T-cell (primary cell): ENCODE results near the gene CNKSR3. TPM values are rescaled to one million over a fixed set of nuclear protein-coding genes. Genes with fewer than 3 reads are reported as not detected.

ENCODE experiments used
- ATAC-seq, 4 experiments: fragments of 200-7000 bp in 3 of 4; fragments of 150-1000 bp in 1 of 4; cut with Tn5 transposase; replicated peaks in 1 of 4; 1 replicate in 3 of 4; 2 replicates in 1 of 4; pipeline ENCODE4 v1.10.0; 2021; ENCODE audit warnings: moderate library complexity in 3 of 4, mild to moderate bottlenecking in 2 of 4, moderate number of reproducible peaks in 1 of 4
- CTCF ChIA-PET, 2 donors: fragments of 300-600 bp; sonication (Branson Sonifier 250); formaldehyde crosslinking; loops; one replicate each; lab custom pipeline; 2022; ENCODE audit warnings: antibody characterized with exemption in 2 of 2; lab: Charles Lee
- POLR2A ChIA-PET, 2 donors: fragments of 300-600 bp; sonication (Branson Sonifier 250); formaldehyde crosslinking; loops; one replicate each; lab custom pipeline; 2022; ENCODE audit warnings: antibody characterized with exemption in 2 of 2; lab: Charles Lee
- DNase-seq, 35 experiments: peaks; one replicate each; pipeline versions ENCODE4 v3.0.0 to v3.0.0-alpha.2; 2013 to 2023
- H3K27ac ChIP-seq: one replicate; pipeline ENCODE4 v1.5.1; 2013; ENCODE audit warnings: low read length
- H3K27me3 ChIP-seq, 2 experiments: replicated peaks in 1 of 2; 1 replicate in 1 of 2; 2 replicates in 1 of 2; pipeline versions ENCODE4 v1.6.1 to v1.7.0; 2013; ENCODE audit warnings: low read length in 1 of 2, mixed read lengths in 1 of 2; ENCODE audit not compliant: control insufficient read depth in 2 of 2, insufficient read depth in 2 of 2; ENCODE audit errors: extremely low read depth in 1 of 2
- H3K36me3 ChIP-seq, 2 donors: 1 replicate in 1 of 2; 2 replicates in 1 of 2; pipeline versions ENCODE4 v1.6.1 to v1.7.0; 2013; ENCODE audit warnings: low read length in 1 of 2; ENCODE audit not compliant: control insufficient read depth in 2 of 2, insufficient read depth in 1 of 2; ENCODE audit errors: extremely low read depth in 1 of 2
- H3K4me1 ChIP-seq, 2 experiments: 1 replicate in 1 of 2; 2 replicates in 1 of 2; pipeline versions ENCODE4 v1.6.1 to v1.7.0; 2013; ENCODE audit warnings: low read length in 2 of 2, mixed read lengths in 1 of 2; ENCODE audit not compliant: insufficient read depth in 2 of 2, control insufficient read depth in 1 of 2; ENCODE audit errors: extremely low read depth in 1 of 2
- H3K4me3 ChIP-seq, 2 donors: 1 replicate in 1 of 2; 2 replicates in 1 of 2; pipeline versions ENCODE4 v1.5.1 to v1.7.0; 2013; ENCODE audit warnings: mild to moderate bottlenecking in 2 of 2, low read length in 1 of 2, moderate library complexity in 1 of 2; ENCODE audit not compliant: control insufficient read depth in 1 of 2; ENCODE audit errors: extremely low read depth in 1 of 2
- H3K9me3 ChIP-seq: 2 replicates; pipeline ENCODE4 v1.7.0; 2013
- H3K27ac Mint-ChIP-seq, 2 donors: one replicate each; pipeline ENCODE4 v1.8.0; 2020 to 2021; ENCODE audit warnings: mild to moderate bottlenecking in 2 of 2, mixed read lengths in 2 of 2
- H3K27me3 Mint-ChIP-seq, 2 donors: one replicate each; pipeline ENCODE4 v1.8.0; 2021 to 2022; ENCODE audit warnings: mixed read lengths in 2 of 2
- H3K36me3 Mint-ChIP-seq: one replicate; pipeline ENCODE4 v1.8.0; 2021; ENCODE audit warnings: mixed read lengths
- H3K4me1 Mint-ChIP-seq, 3 donors: one replicate each; pipeline ENCODE4 v1.8.0; 2020 to 2022; ENCODE audit warnings: mixed read lengths in 3 of 3, mild to moderate bottlenecking in 1 of 3
- H3K4me3 Mint-ChIP-seq, 3 donors: one replicate each; pipeline ENCODE4 v1.8.0; 2020 to 2022; ENCODE audit warnings: mild to moderate bottlenecking in 3 of 3, mixed read lengths in 3 of 3, moderate library complexity in 3 of 3
- H3K9me3 Mint-ChIP-seq, 3 donors: one replicate each; pipeline ENCODE4 v1.8.0; 2020 to 2022; ENCODE audit warnings: mixed read lengths in 3 of 3
- WGBS: methylation state at CpG from one replicate; pipeline ENCODE4 v1.1.5; 2013; ENCODE audit warnings: missing lambda C conversion rate; ENCODE audit not compliant: insufficient coverage; 5-methylcytosine and 5-hydroxymethylcytosine counted together
- total RNA-seq, 35 experiments: library from RNA in 6 of 35; stranded (reverse) in 6 of 35; fragments of 120-200 nt in 1 of 35; gene quantifications; one replicate each; pipeline versions ENCODE4 v1.2.1 to v1.2.4 and lab custom pipeline; 2013 to 2026

CNKSR3 gene
- total RNA-seq (under 1 TPM; 0.05 to 0.35 (median 0.20) TPM), total RNA-seq (lab: John Stamatoyannopoulos, UW) (0 to 1.8 (median 0.25) reads per million in 29 experiments)
- total RNA-seq (2013): 0.15 TPM

DNA sequence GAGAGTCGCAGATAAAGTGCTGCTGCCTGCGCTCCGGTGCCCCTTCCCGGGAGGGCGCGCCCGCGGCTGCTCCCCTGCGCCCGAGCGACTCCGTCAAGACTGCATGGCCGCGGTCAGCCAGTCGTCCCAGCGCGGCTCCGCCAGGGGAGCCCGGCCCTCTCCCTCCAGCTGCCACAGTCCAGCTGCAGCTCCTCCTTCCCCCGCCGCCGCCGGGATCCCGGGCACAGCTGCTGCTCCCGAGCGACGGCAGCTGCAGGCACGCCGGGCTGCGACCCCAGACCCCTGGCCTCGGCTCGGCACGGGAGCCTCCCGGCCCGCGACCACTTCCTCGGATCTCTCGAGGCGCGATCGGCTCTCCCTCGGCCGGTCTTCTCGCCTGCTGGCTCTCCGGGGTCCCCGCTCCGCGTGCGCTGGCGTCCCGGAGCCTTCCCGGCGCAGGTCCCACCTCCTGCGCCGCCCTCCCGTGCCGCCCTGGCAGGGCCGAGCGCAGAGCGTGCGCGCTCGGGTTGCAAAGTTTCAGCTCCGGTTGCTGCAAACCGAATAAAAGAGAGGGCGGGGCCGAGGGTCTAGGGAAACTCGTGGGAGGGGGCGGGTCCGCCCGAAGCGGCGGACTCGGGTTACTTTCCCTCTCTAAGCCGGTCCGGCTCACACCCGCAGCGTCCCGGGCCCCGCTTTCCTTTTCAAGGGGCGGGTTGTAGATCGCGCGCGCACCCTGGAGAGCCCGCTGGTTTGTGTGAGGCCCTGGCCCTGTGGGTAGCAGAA lies at the start of gene CNKSR3:
TSS of gene CNKSR3 (minus strand) at position 542 of the 762 bp plus-strand sequence. CDS start 571 bp downstream, outside the sequence.
- Histone ChIP-seq H3K9me3 (no peaks in the 10 kb centered on the region), H3K4me3 (peak within 1 kb of the TSS in 1 of 2 donors; percentile 74), H3K36me3 (no peaks in the 10 kb centered on the region), H3K4me1 (peaks cover 0 to 10% of the 10 kb centered on the region in 2 experiments), H3K27me3 (peaks cover 0 to 24% of the 10 kb centered on the region in 2 experiments), H3K27ac (no peak within 1 kb of the TSS)
- Mint-ChIP-seq H3K36me3 (no peaks in the 10 kb centered on the region), H3K9me3 (no peaks in the 10 kb centered on the region), H3K27ac (no peak within 1 kb of the TSS), H3K4me3 (peak within 1 kb of the TSS; percentile 64 to 71 (median 69)), H3K27me3 (peaks cover 47 to 54% of the 10 kb centered on the region in 2 donors), H3K4me1 (peaks cover 6 to 17% (median 16%) of the 10 kb centered on the region in 3 donors)
- peak in 3 of 4 experiments; percentile 20 to 34 (median 29) for ATAC-seq
- POLR2A ChIA-PET: no interaction called here
- under 1% methylated on average over 71 of the region's 86 CpGs for WGBS
- CTCF ChIA-PET: no interaction called here
- peak in 2 of 35 experiments; percentile 2 to 3 for DNase-seq

DNA sequence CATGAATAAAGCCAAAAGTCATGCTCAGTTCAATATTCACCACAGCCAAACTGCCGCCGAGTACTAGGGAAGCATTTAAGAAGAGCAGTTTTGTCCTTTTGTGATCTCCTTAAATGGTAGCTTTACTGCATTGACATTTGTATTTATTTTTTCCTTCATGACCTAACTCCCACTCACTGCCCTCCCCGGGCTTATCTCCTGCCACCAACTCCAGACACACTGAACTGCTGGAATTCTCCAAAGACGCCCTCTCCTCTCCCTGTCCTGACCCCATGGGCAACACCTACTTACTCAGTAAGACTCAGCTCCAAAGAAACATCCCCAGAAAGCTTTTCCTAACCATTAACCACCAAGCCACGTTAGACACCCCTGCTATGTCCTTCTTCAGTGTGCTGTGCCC lies 48.5 kb upstream of the CNKSR3 start:
- no peak overlapping the region for H3K4me3 Mint-ChIP-seq
- no peaks in the 10 kb centered on the region for H3K4me1 ChIP-seq
- H3K36me3 Mint-ChIP-seq: no peaks in the 10 kb centered on the region
- ATAC-seq (no peak), DNase-seq (no peak)
- ChIA-PET CTCF (interaction anchor here in 1 of 2 donors (0.6 kb wide), 1 partner anchor 44 kb away, joined by 3 read pairs; no protein-coding TSS in a partner anchor), POLR2A (no interaction called here)
- no peaks in the 10 kb centered on the region for H3K9me3 Mint-ChIP-seq
- H3K4me3 ChIP-seq: no peak overlapping the region
- no peak overlapping the region for H3K27ac ChIP-seq
- WGBS: 28% methylated on average over 3 of the region's 5 CpGs
- no peaks in the 10 kb centered on the region for H3K36me3 ChIP-seq
- H3K27me3 Mint-ChIP-seq: no peaks in the 10 kb centered on the region
- peaks cover 0 to 2% of the 10 kb centered on the region in 2 experiments for H3K27me3 ChIP-seq
- H3K4me1 Mint-ChIP-seq: no peaks in the 10 kb centered on the region
- no peaks in the 10 kb centered on the region for H3K9me3 ChIP-seq
- no peak overlapping the region for H3K27ac Mint-ChIP-seq

DNA sequence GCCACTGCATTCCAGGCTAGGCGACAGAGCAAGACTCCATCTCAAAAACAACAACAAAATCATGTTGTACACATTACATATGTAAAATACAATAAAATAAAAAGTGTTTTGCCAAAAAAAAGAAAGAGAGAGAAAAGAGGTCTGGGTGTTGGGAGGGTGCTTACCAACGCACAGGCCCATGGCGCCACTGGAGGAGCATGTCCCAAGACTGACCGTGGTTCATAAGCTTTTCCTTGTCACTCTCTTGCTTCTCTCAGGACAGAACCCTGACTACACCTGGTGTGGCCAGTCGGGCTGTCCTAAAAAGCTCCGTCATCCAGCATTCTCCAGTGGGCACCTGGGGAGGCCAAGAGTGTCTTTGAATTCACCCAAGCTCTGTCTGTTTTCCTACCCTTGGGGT lies 48.0 kb upstream of the CNKSR3 start:
- H3K36me3 Mint-ChIP-seq: no peaks in the 10 kb centered on the region
- H3K4me3 Mint-ChIP-seq: no peak overlapping the region
- ChIA-PET POLR2A (no interaction called here), CTCF (interaction anchor here in 1 of 2 donors (0.6 kb wide), 1 partner anchor 43 kb away, joined by 3 read pairs; no protein-coding TSS in a partner anchor)
- Histone ChIP-seq H3K27ac (no peak overlapping the region), H3K36me3 (no peaks in the 10 kb centered on the region), H3K27me3 (peaks cover 0 to 2% of the 10 kb centered on the region in 2 experiments), H3K4me1 (no peaks in the 10 kb centered on the region), H3K4me3 (no peak overlapping the region), H3K9me3 (no peaks in the 10 kb centered on the region)
- 100% methylated on average over 4 of the region's 6 CpGs for WGBS
- no peaks in the 10 kb centered on the region for H3K9me3 Mint-ChIP-seq
- no peaks in the 10 kb centered on the region for H3K27me3 Mint-ChIP-seq
- no peak for ATAC-seq
- no peak overlapping the region for H3K27ac Mint-ChIP-seq
- DNase-seq: no peak
- no peaks in the 10 kb centered on the region for H3K4me1 Mint-ChIP-seq

DNA sequence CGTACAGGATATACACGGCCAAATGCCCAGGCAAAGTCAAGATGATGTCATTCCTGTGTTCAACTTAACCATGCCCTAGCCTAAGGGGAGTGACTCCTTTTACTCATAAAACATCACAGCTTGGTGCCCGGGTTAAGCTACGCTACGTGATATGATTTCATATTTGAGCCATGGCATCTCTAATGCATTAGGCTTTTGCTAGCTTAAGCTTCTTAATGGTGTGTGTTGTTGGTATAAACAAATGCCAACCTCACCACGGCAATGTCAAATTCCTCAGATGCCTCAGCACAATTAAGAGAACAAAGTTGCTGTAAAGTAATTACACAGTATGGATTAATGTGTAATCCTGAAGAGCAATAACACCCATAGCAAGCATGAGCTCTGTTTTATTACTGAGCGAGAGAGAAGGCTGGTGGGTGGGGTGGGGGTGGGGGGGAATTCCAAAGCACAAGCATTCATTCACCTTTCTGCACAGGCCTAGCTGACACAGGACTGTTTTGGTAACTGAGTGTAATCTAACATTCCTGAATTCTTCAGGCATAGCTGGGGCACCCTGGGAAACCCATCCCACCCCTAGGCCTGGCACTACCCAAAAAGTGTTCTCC lies 44.7 kb upstream of the CNKSR3 start:
- Mint-ChIP-seq H3K27ac (no peak overlapping the region), H3K4me3 (no peak overlapping the region), H3K9me3 (no peaks in the 10 kb centered on the region), H3K36me3 (no peaks in the 10 kb centered on the region), H3K27me3 (peaks cover 0 to 2% of the 10 kb centered on the region in 2 donors), H3K4me1 (no peaks in the 10 kb centered on the region)
- Histone ChIP-seq H3K4me1 (no peaks in the 10 kb centered on the region), H3K36me3 (no peaks in the 10 kb centered on the region), H3K9me3 (no peaks in the 10 kb centered on the region), H3K27ac (no peak overlapping the region), H3K4me3 (no peak overlapping the region), H3K27me3 (peaks cover 0 to 10% of the 10 kb centered on the region in 2 experiments)
- ATAC-seq (no peak), DNase-seq (no peak)
- ChIA-PET POLR2A (no interaction called here), CTCF (interaction anchor here in 1 of 2 donors (0.6 kb wide), 1 partner anchor 1863 kb away, joined by 3 read pairs; no protein-coding TSS in a partner anchor)
- 82% methylated on average over 2 of the region's 7 CpGs for WGBS

DNA sequence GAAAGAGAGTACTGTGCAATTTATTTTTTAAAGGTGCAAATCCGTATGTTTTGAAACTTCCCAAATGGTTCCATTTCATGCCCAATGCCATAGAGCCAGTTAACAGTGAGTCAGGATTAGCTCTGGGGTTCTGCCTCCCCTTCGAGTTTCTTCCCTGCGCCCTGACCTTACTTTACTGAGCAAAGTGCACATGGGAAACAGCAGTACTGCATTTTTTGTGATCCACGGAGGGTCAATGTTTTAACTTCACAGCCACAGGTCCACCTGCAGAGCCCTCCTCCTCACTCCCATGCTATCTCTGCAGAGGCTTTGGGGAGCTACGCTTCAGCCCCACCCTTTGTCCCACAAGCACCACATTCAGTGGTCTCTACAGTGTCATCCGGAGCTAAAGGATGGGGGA lies 44.0 kb upstream of the CNKSR3 start:
- peaks cover 0 to 2% of the 10 kb centered on the region in 2 donors for H3K27me3 Mint-ChIP-seq
- H3K9me3 Mint-ChIP-seq: no peaks in the 10 kb centered on the region
- H3K4me1 Mint-ChIP-seq: no peaks in the 10 kb centered on the region
- H3K27ac Mint-ChIP-seq: no peak overlapping the region
- H3K36me3 Mint-ChIP-seq: no peaks in the 10 kb centered on the region
- whole genome bisulfite sequencing: 77% methylated on average over 3 of the region's 6 CpGs
- H3K36me3 ChIP-seq: no peaks in the 10 kb centered on the region
- H3K9me3 ChIP-seq: no peaks in the 10 kb centered on the region
- CTCF ChIA-PET: no interaction called here
- H3K27me3 ChIP-seq: peaks cover 0 to 10% of the 10 kb centered on the region in 2 experiments
- DNase-seq (no peak), ATAC-seq (no peak)
- POLR2A ChIA-PET: no interaction called here
- no peak overlapping the region for H3K27ac ChIP-seq
- no peak overlapping the region for H3K4me3 ChIP-seq
- H3K4me1 ChIP-seq: no peaks in the 10 kb centered on the region
- no peak overlapping the region for H3K4me3 Mint-ChIP-seq

DNA sequence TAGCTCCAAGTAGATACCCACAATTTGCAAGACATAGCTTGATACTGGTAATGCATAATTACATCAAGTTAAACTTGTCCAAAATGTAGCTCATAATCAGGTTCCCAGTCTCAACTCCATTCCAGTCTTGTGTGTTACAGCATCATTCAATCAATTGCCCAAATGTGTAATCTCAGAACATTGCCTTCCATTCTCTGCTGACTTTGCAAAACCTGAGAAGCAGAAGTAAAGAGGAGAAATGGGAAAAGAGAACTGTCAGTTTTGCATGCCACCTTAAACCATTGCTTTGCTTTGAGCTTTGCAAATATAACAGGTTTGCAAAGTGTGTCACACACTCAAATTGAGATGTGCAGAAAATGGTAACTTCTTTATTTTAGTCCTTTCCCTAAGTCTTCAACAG lies 40.3 kb upstream of the CNKSR3 start:
- DNase-seq (no peak), ATAC-seq (no peak)
- Histone ChIP-seq H3K9me3 (no peaks in the 10 kb centered on the region), H3K4me3 (no peak overlapping the region), H3K4me1 (no peaks in the 10 kb centered on the region), H3K27me3 (peaks cover 0 to 13% of the 10 kb centered on the region in 2 experiments), H3K27ac (no peak overlapping the region), H3K36me3 (no peaks in the 10 kb centered on the region)
- Mint-ChIP-seq H3K4me1 (no peaks in the 10 kb centered on the region), H3K27ac (no peak overlapping the region), H3K4me3 (no peak overlapping the region), H3K36me3 (no peaks in the 10 kb centered on the region), H3K9me3 (no peaks in the 10 kb centered on the region), H3K27me3 (peaks cover 0 to 2% of the 10 kb centered on the region in 2 donors)
- ChIA-PET POLR2A (no interaction called here), CTCF (interaction anchor here in 1 of 2 donors (0.7 kb wide), 1 partner anchor 267 kb away, joined by 3 read pairs; no protein-coding TSS in a partner anchor)
